GM12865 (cell line): Measurements from ENCODE around the gene ACTR10.
A peak's percentile ranks its signal among the peaks of the same experiment; 100 is the strongest.

ENCODE experiments used
- DNase-seq: peaks from one replicate; pipeline ENCODE4 v3.0.0; 2010; ENCODE audit warnings: low read depth
- H3K4me3 ChIP-seq: 2 replicates; pipeline ENCODE4 v1.5.1; 2011; ENCODE audit warnings: mild to moderate bottlenecking, low read depth, low read length, control low read depth
- TF ChIP-seq, protein P1 (sequence below): IDR thresholded peaks from 2 replicates; pipeline ENCODE4 v1.5.1; 2011; ENCODE audit warnings: low read length, control low read depth, low read depth, inconsistent platforms; ENCODE audit not compliant: insufficient read depth; ENCODE audit errors: missing control alignments

Gene ACTR10

DNA sequence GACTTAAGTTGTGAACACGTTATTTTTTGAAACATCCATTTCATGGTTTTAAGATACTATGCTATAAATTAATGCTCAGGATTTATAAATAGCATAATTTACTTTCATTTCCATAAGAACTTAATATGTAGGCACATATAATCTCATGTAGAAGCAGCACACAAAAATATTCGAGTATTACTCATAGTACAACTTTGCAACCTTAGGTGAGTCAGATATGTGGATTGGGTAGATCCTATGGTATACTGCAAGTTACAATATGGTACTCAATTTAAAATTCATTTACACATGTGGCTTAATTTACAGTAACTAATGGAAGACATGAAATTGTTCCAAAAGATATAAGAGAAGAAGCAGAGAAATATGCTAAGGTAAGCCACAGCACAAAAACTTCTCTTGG is 70.7 kb downstream of the ACTR10 start:
- DNase-seq = no peak
- TF ChIP-seq, protein P1, sequence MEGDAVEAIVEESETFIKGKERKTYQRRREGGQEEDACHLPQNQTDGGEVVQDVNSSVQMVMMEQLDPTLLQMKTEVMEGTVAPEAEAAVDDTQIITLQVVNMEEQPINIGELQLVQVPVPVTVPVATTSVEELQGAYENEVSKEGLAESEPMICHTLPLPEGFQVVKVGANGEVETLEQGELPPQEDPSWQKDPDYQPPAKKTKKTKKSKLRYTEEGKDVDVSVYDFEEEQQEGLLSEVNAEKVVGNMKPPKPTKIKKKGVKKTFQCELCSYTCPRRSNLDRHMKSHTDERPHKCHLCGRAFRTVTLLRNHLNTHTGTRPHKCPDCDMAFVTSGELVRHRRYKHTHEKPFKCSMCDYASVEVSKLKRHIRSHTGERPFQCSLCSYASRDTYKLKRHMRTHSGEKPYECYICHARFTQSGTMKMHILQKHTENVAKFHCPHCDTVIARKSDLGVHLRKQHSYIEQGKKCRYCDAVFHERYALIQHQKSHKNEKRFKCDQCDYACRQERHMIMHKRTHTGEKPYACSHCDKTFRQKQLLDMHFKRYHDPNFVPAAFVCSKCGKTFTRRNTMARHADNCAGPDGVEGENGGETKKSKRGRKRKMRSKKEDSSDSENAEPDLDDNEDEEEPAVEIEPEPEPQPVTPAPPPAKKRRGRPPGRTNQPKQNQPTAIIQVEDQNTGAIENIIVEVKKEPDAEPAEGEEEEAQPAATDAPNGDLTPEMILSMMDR = no peak
- H3K4me3 ChIP-seq = no peak overlapping the region

DNA sequence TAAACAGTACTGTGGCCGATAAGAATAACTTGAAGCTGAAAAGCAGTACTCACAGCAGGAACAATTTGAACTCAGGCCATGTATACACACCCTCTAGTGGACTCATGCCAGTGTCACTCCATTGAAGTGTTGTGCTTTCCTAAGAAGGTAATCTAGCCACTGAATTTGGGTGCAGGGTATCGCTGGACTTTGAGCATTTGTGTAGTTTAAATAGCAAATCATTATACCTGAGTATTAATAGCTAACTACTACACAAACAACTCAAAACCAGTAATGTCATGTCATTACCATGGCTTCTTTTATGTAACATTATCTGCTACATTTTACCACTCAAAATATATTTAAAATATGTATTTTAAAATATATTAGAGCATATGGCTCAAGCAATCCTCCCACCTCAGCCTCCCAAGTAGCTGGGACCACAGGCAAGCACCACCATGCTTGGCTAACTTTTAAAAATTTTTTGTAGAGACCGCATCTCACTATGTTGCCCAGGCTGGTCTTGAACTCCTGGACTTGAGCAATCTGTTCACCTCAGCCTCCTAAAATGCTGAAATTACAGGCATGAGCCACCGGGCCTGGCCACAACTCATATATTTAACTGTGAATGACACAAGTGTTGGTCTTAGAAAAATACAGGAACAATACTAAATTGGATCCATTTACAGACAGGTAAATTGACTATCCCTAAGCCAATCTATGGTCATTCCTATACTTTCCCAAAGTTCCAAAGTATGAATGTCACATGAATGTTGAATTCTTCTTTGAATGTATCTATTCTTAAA is 72.8 kb downstream of the ACTR10 start:
- TF ChIP-seq, protein P1 = no peak
- no peak overlapping the region for H3K4me3 ChIP-seq
- DNase-seq = peak; percentile 9

DNA sequence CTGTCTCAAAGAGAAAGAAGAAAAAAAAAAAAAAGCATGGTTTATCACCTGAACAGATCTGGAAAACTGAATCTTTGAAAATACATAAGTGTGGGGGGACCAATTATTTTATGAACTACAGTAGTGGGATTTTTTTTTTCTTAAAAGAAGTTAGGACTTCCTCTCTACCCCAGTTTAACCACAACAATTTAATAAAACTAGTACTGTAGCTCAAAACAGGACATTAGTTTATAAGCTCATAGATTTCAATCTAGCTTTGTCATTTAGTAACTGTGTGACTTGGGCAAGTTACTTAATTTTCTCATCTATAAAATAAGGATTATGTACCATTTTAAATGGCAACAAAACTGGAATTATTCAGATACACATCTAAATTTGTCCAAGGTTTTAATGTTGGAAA is 74.9 kb downstream of the ACTR10 start:
- no peak overlapping the region for H3K4me3 ChIP-seq
- no peak for DNase-seq
- TF ChIP-seq, protein P1 = no peak

DNA sequence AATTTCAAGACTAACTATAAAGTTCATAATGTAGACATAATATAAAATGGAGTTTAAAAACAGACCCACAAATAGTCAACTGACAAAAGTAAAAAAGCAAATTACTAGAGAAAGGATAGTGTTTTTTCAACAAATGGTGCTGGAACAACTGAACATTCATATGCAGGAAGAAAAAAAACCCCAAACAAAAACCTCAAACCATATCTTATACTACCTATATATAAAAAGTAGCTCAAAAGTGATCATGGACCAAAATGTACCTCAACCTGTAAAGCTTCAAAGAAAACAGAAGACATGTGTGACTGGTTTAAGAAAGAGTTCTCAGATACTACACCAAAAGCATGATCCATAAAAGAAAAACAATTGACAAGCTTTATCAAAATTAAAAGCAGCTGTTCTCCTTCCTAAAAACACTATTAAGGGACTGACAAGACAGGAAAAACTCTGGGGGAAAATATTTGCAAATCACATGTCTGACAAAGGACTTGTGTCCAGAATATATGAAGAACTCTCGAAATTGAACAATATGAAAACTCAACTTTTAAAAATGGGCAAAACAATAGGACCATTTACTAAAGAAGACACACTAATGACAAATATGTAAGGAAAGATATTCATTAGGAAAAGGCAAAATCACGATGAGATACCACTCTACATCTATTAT is 75.7 kb downstream of the ACTR10 start:
- TF ChIP-seq, protein P1 = no peak
- no peak for DNase-seq
- no peak overlapping the region for H3K4me3 ChIP-seq

DNA sequence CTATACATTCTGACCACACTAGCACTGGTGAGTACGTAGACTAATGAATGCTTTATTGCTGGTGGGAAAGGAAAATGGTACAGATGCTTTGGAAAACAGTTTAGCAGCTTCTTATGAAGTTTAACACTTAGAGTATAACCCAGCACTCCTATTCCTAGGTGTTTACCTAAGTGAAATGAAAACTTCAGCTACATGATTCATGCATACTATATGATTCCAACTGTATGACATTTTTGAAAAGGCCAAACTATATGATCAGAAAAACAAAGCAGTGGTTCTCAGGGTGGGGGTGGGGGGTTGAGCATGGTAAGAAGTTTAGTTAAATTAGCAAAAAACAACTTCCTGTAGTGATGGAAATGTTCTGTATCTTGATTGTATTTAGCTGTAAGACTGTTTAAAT is 76.3 kb downstream of the ACTR10 start:
- H3K4me3 ChIP-seq = no peak overlapping the region
- TF ChIP-seq, protein P1 = no peak
- no peak for DNase-seq

DNA sequence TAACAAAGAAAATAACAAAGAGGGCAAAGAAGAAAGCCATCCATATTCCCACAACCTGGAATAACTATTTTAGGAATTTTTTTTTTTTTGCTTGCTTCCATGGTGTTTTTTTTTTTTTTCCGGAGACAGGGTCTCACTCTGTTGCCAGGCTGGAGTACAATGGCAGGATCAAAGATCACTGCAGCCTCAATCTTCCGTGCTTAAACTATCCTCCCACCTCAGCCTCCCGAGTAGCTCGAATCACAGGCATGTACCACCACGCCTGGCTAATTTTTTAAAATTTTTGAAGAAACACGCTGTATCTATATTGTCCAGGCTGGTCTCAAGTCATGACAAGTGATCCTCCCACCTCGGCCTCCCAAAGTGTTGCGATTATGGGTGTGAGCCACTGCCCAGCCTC is 78.2 kb downstream of the ACTR10 start:
- TF ChIP-seq, protein P1 = no peak
- no peak for DNase-seq
- no peak overlapping the region for H3K4me3 ChIP-seq
